ENCODE results near the gene USP25. TPM values are rescaled to one million over a fixed set of nuclear protein-coding genes. Genes with fewer than 3 reads are reported as not detected.

USP25 gene
- total and polyA plus RNA-seq, 2 donors (not counting 1 experiment from before 2014, with no cell fraction given): 14.2 to 55.5 TPM

DNA sequence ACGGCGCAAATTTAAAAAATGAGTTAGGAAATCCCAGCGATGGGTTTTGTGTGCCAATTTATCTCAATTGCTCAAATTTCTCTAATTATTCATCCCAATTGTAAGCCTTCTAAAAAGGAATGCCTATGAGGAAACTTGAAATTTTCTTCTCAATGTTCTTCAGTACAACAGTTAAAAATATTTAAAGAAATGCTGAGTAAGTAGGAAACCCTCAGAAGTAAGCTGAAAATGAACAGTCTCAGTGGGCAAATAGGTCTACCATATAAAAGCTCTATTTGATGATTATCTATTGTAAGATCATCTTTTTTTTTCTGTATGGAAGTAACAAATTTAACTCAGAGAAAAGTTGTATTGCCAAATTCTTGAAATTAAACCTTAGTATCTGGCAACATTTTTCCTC lies 1.7 kb upstream of the USP25 start:
- no peak overlapping the region for H3K9ac ChIP-seq (ENCODE audit: low read length)
- TF ChIP-seq EZH2 (IDR thresholded peaks at IDR 0.05; ENCODE audit: borderline replicate concordance, insufficient read depth, low read depth, low read length, poor library complexity, severe bottlenecking): no peak
- TF ChIP-seq CTCF (IDR thresholded peaks at IDR 0.05): no peak
- intact Hi-C loops (cut with micrococcal nuclease): loop anchor here (10.0 kb wide), 1 partner anchor 213 kb away; no protein-coding TSS in a partner anchor
- POLR2A ChIA-PET: interaction anchor here (0.6 kb wide), 1 partner anchor 12 kb away, joined by 9 read pairs; no protein-coding TSS in a partner anchor
- no peak overlapping the region for H3K4me2 ChIP-seq (replicated peaks; ENCODE audit: low read depth, low read length, poor library complexity, severe bottlenecking)
- Mint-ChIP-seq H3K4me3 (no peak overlapping the region), H3K4me1 (peaks cover 24% of the 10 kb centered on the region), H3K27ac (no peak overlapping the region), H3K27me3 (peaks cover 6% of the 10 kb centered on the region), H3K9me3 (ENCODE audit: insufficient read depth) (no peaks in the 10 kb centered on the region)
- no peak overlapping the region for H3K4me3 ChIP-seq (ENCODE audit: control extremely low read depth in 1 of 5, extremely low read depth in 1 of 5, insufficient read depth in 1 of 5, low read depth in 2 of 5, low read length in 4 of 5)
- peaks cover 25% of the 10 kb centered on the region for H3K79me2 ChIP-seq (ENCODE audit: control insufficient read depth, insufficient read depth, low read length)
- H4K20me1 ChIP-seq (ENCODE audit: control insufficient read depth, insufficient read depth, low read length, poor library complexity, severe bottlenecking): peaks cover 11% of the 10 kb centered on the region
- no CpG with 5 or more reads among the region's 3 CpGs for WGBS (ENCODE audit: insufficient coverage)
- ATAC-seq (ENCODE audit: low read depth) (no peak), DNase-seq (no peak)
- H2AFZ ChIP-seq (ENCODE audit: insufficient read depth, low read depth, low read length, poor library complexity, severe bottlenecking): no peak overlapping the region
- H3K27ac ChIP-seq (ENCODE audit: low read length in 2 of 2): no peak overlapping the region
- H3K27me3 ChIP-seq (replicated peaks in 1 of 4; ENCODE audit: control extremely low read depth in 1 of 4, control insufficient read depth in 3 of 4, insufficient read depth in 4 of 4, low read length in 3 of 4): no peaks in the 10 kb centered on the region
- CTCF ChIA-PET: interaction anchor here (0.5 to 1.3 kb wide), 2 partner anchors 142 to 666 kb away, joined by 3 read pairs; no protein-coding TSS in a partner anchor
- H3K4me1 ChIP-seq (ENCODE audit: control insufficient read depth in 2 of 2, insufficient read depth in 2 of 2, low read length in 2 of 2): peaks cover 16 to 18% of the 10 kb centered on the region in 2 donors
- H3K9me3 ChIP-seq (ENCODE audit: control extremely low read depth in 1 of 3, control insufficient read depth in 2 of 3, insufficient read depth in 1 of 3, low read length in 2 of 3): no peaks in the 10 kb centered on the region
- no peaks in the 10 kb centered on the region for H3K36me3 ChIP-seq (replicated peaks in 1 of 2; ENCODE audit: control extremely low read depth in 1 of 2, control insufficient read depth in 1 of 2, extremely low read depth in 1 of 2, insufficient read depth in 2 of 2, low read length in 1 of 2)

GRCh38 chr21:15729346-15729673 lies 472 bp upstream of the USP25 start:
- peak overlapping the region; percentile 39 to 95 (median 63) for H3K4me3 ChIP-seq (ENCODE audit: control extremely low read depth in 1 of 5, extremely low read depth in 1 of 5, insufficient read depth in 1 of 5, low read depth in 2 of 5, low read length in 4 of 5)
- no peak for DNase-seq
- ChIA-PET CTCF (no interaction called here), POLR2A (no interaction called here)
- H3K36me3 ChIP-seq (replicated peaks in 1 of 2; ENCODE audit: control extremely low read depth in 1 of 2, control insufficient read depth in 1 of 2, extremely low read depth in 1 of 2, insufficient read depth in 2 of 2, low read length in 1 of 2): no peaks in the 10 kb centered on the region
- ATAC-seq (ENCODE audit: low read depth): no peak
- Mint-ChIP-seq H3K27me3 (peaks cover 6% of the 10 kb centered on the region), H3K4me3 (peak overlapping the region; percentile 85), H3K27ac (peak overlapping the region; percentile 76), H3K9me3 (ENCODE audit: insufficient read depth) (no peaks in the 10 kb centered on the region), H3K4me1 (peaks cover 33% of the 10 kb centered on the region)
- peaks cover 38% of the 10 kb centered on the region for H3K79me2 ChIP-seq (ENCODE audit: control insufficient read depth, insufficient read depth, low read length)
- no peaks in the 10 kb centered on the region for H3K27me3 ChIP-seq (replicated peaks in 1 of 4; ENCODE audit: control extremely low read depth in 1 of 4, control insufficient read depth in 3 of 4, insufficient read depth in 4 of 4, low read length in 3 of 4)
- peaks cover 11% of the 10 kb centered on the region for H4K20me1 ChIP-seq (ENCODE audit: control insufficient read depth, insufficient read depth, low read length, poor library complexity, severe bottlenecking)
- no peaks in the 10 kb centered on the region for H3K9me3 ChIP-seq (ENCODE audit: control extremely low read depth in 1 of 3, control insufficient read depth in 2 of 3, insufficient read depth in 1 of 3, low read length in 2 of 3)
- intact Hi-C loops (cut with micrococcal nuclease): loop anchor here (10.0 kb wide), 1 partner anchor 215 kb away; no protein-coding TSS in a partner anchor
- H3K4me2 ChIP-seq (replicated peaks; ENCODE audit: low read depth, low read length, poor library complexity, severe bottlenecking): peak overlapping the region; percentile 81
- peaks cover 18 to 28% of the 10 kb centered on the region in 2 donors for H3K4me1 ChIP-seq (ENCODE audit: control insufficient read depth in 2 of 2, insufficient read depth in 2 of 2, low read length in 2 of 2)
- H3K27ac ChIP-seq (ENCODE audit: low read length in 2 of 2): peak overlapping the region in 1 of 2 donors; percentile 19
- 3% methylated on average over 9 of the region's 11 CpGs for WGBS (ENCODE audit: insufficient coverage)
- peak overlapping the region; percentile 80 for H3K9ac ChIP-seq (ENCODE audit: low read length)
- TF ChIP-seq CTCF (IDR thresholded peaks at IDR 0.05) (no peak), EZH2 (IDR thresholded peaks at IDR 0.05; ENCODE audit: borderline replicate concordance, insufficient read depth, low read depth, low read length, poor library complexity, severe bottlenecking) (no peak)
- H2AFZ ChIP-seq (ENCODE audit: insufficient read depth, low read depth, low read length, poor library complexity, severe bottlenecking): peak overlapping the region; percentile 88

Data from B cell (primary cell).